ENCODE measurements around the gene EXOC4.

The EXOC4 gene

GRCh38 chr7:133859231-133859630, 606.4 kb downstream of the EXOC4 start:
- Histone ChIP-seq H2AFZ (ENCODE audit: low read length) (no peak overlapping the region), H3K79me2 (ENCODE audit: insufficient read depth, low read length) (no peaks in the 10 kb centered on the region), H3K9me3 (ENCODE audit: insufficient read depth, low read depth, low read length) (no peaks in the 10 kb centered on the region), H3K36me3 (ENCODE audit: insufficient read depth, low read length) (no peaks in the 10 kb centered on the region; the same call in 1 of the 2 replicates), H4K20me1 (ENCODE audit: insufficient read depth, low read length, poor library complexity, severe bottlenecking) (no peaks in the 10 kb centered on the region), H3K9me2 (replicated peaks; ENCODE audit: low read depth, low read length) (no peaks in the 10 kb centered on the region), H3K4me3 (ENCODE audit: low read length, poor library complexity, severe bottlenecking) (no peak overlapping the region), H3K9ac (ENCODE audit: low read depth, low read length, poor library complexity, severe bottlenecking) (no peak overlapping the region), H3K4me1 (ENCODE audit: insufficient read depth, low read length, poor library complexity, severe bottlenecking) (peaks cover 5% of the 10 kb centered on the region), H3K27me3 (ENCODE audit: insufficient read depth, low read length, poor library complexity, severe bottlenecking) (no peaks in the 10 kb centered on the region), H3F3A (ENCODE audit: low read depth) (no peaks in the 10 kb centered on the region), H3K4me2 (ENCODE audit: low read depth, low read length, poor library complexity, severe bottlenecking) (no peak overlapping the region)
- TF ChIP-seq EZH2phosphoT487 (IDR thresholded peaks at IDR 0.05; ENCODE audit: borderline replicate concordance) = no peak
- TF ChIP-seq CTCF (conservative IDR thresholded peaks at IDR 0.05; ENCODE audit: low read length) = no peak

DNA sequence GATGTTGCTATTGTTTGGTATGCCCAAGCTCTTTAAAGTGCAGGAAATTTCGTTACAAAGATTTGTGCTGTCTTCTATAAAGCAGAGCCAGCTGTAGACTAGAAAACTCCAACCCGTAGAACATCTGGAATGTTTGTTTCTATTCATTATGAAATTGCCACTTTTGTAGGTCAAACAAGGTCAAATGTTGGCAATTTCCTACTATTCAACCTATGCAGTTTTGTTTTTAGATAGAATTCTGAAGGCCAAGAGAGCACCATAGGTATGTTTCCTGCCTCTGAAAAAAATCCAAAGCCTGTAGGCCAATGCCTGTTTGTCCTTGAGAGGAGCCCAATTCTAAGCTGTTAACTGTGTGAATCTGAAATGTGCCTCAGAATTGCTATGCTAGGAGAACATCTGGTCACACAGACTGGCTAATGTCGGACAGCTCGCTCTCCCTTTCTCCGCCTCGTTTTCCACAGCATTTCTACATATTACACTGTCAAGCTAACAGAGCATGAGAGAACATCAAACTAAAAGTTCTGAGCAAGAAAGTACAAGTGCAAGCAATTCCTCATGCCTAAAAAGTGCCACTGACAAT, 607.1 kb downstream of the EXOC4 start:
- TF ChIP-seq EZH2phosphoT487 (IDR thresholded peaks at IDR 0.05; ENCODE audit: borderline replicate concordance) = no peak
- no peak for TF ChIP-seq CTCF (conservative IDR thresholded peaks at IDR 0.05; ENCODE audit: low read length)

DNA sequence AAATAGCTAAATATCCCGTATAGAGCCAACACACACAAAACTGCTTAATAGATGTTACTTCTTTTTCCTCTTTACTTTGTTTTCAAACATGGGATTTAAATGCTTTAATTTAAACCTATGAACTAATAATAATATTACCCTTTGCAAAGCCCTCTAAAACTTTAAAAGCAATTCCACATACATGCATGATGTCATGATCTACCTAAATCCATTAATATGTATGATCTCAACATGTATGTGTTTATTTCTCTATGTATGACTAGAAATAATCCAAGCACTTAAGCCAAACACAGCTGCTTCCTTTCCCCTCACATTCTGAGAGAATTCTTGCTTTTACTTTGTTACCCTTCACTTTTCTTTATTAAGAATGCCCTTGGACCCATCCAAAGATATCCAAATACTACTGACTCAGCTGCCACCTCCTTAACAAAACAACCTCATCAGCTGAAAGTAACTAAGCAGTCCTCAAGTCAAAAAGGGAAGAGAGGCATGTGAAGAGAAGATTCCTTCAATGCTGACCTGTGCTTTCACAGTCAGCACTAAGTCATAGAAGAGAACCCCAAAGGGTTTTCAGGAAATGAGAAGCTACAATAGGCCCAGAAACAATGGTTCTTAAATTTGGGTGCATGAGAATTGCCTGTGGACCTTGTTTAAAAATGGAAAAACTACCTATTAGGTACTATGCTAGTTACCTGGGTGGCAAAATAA, 607.9 kb downstream of the EXOC4 start:
- Histone ChIP-seq H3K27me3 (ENCODE audit: insufficient read depth, low read length, poor library complexity, severe bottlenecking) (no peaks in the 10 kb centered on the region), H3K79me2 (ENCODE audit: insufficient read depth, low read length) (no peaks in the 10 kb centered on the region), H3K9me3 (ENCODE audit: insufficient read depth, low read depth, low read length) (no peaks in the 10 kb centered on the region), H3K9ac (ENCODE audit: low read depth, low read length, poor library complexity, severe bottlenecking) (no peak overlapping the region), H3K9me2 (replicated peaks; ENCODE audit: low read depth, low read length) (no peaks in the 10 kb centered on the region), H3K4me3 (ENCODE audit: low read length, poor library complexity, severe bottlenecking) (no peak overlapping the region), H3K36me3 (ENCODE audit: insufficient read depth, low read length) (no peaks in the 10 kb centered on the region; the same call in 1 of the 2 replicates), H2AFZ (ENCODE audit: low read length) (no peak overlapping the region), H3F3A (ENCODE audit: low read depth) (no peaks in the 10 kb centered on the region), H3K4me1 (ENCODE audit: insufficient read depth, low read length, poor library complexity, severe bottlenecking) (peaks cover 6% of the 10 kb centered on the region), H4K20me1 (ENCODE audit: insufficient read depth, low read length, poor library complexity, severe bottlenecking) (no peaks in the 10 kb centered on the region), H3K4me2 (ENCODE audit: low read depth, low read length, poor library complexity, severe bottlenecking) (no peak overlapping the region)
- TF ChIP-seq CTCF (conservative IDR thresholded peaks at IDR 0.05; ENCODE audit: low read length) (no peak), EZH2phosphoT487 (IDR thresholded peaks at IDR 0.05; ENCODE audit: borderline replicate concordance) (no peak)

More for the DNA sequence above, 607.1 kb downstream of the EXOC4 start:
- H3K36me3 ChIP-seq (ENCODE audit: insufficient read depth, low read length) = no peaks in the 10 kb centered on the region; the same call in 1 of the 2 replicates
- no peaks in the 10 kb centered on the region for H3K4me1 ChIP-seq (ENCODE audit: insufficient read depth, low read length, poor library complexity, severe bottlenecking)
- H3K9ac ChIP-seq (ENCODE audit: low read depth, low read length, poor library complexity, severe bottlenecking) = no peak overlapping the region
- H3K79me2 ChIP-seq (ENCODE audit: insufficient read depth, low read length) = no peaks in the 10 kb centered on the region
- H3K27me3 ChIP-seq (ENCODE audit: insufficient read depth, low read length, poor library complexity, severe bottlenecking) = no peaks in the 10 kb centered on the region
- H3F3A ChIP-seq (ENCODE audit: low read depth) = no peaks in the 10 kb centered on the region
- H3K4me3 ChIP-seq (ENCODE audit: low read length, poor library complexity, severe bottlenecking) = no peak overlapping the region
- no peak overlapping the region for H2AFZ ChIP-seq (ENCODE audit: low read length)
- H3K9me2 ChIP-seq (replicated peaks; ENCODE audit: low read depth, low read length) = no peaks in the 10 kb centered on the region
- no peaks in the 10 kb centered on the region for H3K9me3 ChIP-seq (ENCODE audit: insufficient read depth, low read depth, low read length)
- no peak overlapping the region for H3K4me2 ChIP-seq (ENCODE audit: low read depth, low read length, poor library complexity, severe bottlenecking)
- no peaks in the 10 kb centered on the region for H4K20me1 ChIP-seq (ENCODE audit: insufficient read depth, low read length, poor library complexity, severe bottlenecking)
